NCI-H2081 (cell line): ENCODE results near the gene SERPINB2.
A peak's percentile ranks its signal among the peaks of the same experiment; 100 is the strongest.
"Not testable (repeated sequence)": the region's sequence is repeated elsewhere in the genome, so short reads cannot be mapped to it uniquely, and the experiment has no call there.

Experiments
- DNase-seq, 2 experiments: peaks; one replicate each; lab custom pipeline; 2025; lab: John Stamatoyannopoulos, UW

SERPINB2 gene

DNA sequence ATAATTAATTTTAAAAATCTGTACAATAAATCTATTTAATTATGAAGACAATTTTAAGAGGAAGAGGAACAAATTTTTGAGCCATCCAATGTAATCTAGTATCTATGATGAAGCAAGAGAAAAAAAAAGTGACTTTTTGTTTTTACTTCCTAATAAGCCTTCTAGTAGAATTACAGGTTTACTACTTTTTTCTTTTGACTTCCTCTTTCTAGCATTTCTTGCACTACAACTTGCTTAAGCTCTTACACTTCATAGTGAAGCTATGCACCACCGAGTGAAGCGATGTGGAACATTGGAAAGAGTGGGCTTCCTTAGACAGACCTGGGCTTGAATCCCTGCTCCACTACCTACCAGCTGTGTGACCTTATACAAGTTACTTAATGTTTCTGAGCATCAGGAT is 2.1 kb downstream of the SERPINB2 start:
- DNase-seq: no peak

DNA sequence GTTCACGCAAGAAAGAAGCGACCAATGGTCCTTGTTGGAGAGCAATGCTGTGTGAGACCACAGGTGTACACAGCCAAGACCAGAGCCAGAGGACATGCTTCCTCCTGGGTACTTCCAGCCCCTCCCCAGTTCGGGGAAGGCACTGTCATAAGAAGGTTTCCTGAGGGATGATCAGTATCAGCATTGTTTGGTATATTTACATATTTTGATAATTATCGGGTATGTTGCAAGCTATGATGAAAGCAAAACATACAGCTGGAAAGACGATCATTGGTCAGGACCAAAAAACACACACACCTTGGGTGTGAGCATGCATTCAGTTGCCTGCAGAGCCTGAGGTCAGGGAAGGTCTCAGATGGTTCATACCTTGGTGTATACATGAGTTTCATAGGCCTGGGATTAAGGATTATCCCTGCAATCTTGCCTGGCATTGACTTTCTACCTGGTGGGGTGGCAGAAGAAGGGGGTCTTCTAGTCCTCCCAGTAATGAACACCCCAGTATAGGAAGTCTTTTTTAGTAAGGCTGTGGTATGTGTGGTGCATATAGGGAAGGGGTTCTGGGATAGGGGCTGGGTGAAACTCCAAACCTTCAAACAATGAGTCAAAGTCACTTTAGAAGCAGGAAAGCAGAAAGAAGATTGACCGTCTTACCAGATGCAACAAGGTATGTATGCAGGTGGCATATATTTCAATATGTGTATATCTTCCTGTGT is 2.9 kb downstream of the SERPINB2 start:
- DNase-seq: no peak

DNA sequence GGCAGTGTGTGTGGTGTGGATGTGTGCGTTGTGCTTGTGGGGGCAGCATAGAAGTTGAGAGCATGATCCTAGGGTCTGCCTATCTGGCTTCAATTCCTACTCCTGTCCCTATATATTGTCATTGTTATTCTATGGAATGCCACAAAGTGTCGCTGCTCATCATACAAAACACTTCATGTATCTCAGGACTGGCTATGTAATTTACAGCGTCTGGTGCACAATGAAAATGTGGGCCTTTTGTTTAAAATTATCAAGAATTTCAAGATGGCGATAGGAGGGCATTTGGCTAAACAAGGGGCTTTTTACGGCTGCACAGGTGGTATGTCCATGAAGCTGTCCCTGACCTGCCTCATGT is 3.4 kb downstream of the SERPINB2 start:
- DNase-seq: no peak

DNA sequence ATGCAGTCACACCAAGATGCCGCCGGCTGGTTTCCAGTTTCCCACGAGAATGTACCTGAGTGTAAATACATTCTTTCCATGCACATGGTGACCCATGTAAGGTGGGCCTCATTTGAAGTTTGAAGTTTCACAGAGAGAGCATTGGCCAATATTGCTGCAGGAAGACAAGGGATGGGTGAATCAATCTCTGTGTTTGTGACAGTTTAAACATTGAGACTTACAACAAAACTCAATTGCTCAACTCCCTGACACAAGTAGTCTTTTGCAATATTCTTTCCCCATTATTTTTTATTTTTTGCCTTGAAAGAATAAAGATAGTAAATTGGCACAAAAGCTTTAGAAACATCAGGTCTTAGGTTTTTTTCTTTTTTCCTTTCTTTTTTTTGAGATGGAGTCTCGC is 5.1 kb downstream of the SERPINB2 start:
- DNase-seq: no peak

DNA sequence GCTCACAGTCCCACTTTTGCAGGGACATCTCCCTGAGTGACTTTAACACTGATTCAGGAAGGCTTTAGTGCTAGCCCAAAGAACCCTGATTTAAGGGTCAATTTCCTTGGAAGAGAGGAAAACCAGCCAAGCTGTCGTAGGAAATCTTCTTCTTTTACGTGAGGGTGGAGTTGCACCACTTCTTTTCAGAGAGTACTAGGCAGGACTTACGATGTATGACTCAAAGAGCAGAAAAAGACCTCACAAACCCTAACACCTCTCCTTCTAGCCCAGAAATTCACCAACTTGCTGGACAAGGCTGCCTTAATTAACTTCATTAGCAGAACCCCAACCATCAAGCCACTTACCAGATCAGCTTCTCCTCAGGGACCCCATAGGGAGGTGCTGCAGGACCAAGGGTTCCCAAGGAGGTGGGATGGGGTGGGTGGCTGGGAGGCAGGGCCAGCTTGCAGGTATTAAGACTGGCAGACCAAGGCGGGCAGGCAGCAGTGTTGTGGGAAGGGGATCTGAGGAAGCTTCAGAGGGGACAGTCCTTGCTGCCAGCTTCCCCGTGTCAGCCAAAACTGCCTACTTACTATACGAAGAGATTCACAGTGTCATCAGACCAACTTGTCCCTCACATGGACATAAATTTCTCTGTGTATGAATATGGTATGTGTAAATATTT is 6.7 kb downstream of the SERPINB2 start:
- no peak for DNase-seq

DNA sequence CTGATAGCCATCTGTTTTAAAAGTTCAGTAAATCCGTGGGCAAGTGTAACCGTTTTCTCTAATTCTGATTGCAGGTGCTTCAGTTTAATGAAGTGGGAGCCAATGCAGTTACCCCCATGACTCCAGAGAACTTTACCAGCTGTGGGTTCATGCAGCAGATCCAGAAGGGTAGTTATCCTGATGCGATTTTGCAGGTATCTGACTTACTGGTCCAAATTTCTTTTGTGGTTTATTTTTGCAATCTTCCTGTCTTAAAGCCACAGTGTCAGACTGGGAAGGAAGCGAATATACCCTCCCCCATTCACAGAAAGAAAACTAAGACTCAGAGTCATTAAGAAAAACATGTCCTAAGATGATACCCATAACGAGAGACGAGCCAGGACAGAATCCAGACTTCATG is 7.7 kb downstream of the SERPINB2 start:
- DNase-seq: no peak

DNA sequence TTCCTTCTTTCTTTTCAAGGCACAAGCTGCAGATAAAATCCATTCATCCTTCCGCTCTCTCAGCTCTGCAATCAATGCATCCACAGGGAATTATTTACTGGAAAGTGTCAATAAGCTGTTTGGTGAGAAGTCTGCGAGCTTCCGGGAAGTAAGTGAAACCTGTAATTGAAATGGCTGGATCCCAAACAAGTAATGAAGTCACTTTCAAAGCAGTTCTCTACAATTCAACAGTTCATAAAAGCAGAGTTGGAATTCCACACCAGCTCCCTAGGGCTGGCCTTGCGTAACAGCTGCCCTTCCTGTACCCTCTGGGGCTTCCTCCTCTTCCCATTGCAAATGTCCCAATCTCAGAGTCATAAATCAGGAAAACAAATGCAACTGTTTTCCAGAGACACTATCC is 9.6 kb downstream of the SERPINB2 start:
- no peak for DNase-seq

DNA sequence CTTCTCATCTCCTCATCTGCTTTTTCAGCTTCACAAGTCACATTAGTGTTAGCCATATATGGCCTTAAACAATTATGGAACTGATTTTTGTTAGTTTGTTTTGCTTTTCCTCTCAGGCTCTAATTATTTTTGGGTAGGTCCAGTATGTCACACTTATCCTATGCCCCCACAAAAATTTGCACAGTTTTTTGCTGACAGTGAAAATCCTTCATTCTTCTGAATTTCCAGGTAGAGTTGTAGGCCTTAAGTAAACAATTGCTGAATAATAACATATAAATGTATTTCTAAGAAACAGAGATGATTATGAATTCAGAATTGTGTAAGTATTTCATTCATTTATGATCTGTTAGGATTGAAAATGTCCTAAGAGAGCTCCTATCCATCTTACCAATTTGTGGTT is 11.7 kb downstream of the SERPINB2 start:
- no peak for DNase-seq

DNA sequence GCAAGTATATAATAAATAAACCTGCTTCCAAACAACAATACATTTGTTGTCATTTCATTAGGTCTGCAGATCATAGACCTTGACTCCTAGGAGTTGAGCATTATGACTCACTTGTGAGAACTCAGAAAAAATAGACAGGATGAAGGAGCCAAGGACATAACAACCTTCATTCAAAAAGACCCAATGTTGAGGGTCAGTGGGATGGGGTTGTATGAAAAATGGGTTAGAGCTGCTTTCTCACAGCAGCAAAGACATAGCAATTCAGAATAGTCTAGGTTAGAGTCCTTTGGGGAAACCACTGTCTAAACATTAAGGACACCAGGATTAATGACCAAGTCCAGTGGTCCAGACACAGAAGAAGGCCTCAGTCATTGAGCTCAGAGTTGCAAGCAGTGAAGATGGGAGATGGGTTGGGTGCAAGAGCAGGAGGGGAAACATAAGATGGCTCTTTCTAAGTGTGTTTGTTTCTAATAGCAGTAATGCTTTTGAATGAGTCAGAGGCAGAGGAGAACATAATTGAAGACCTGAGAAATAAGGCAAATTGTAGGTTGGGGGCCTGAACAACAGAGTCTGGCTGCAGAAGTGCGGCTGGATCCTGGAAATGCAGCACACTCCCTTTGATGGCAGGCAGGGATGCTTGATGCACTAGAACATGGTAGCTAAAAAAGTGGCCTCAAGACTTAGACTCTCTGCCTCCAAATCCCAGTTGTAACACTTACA is 16.5 kb downstream of the SERPINB2 start:
- DNase-seq: no peak

DNA sequence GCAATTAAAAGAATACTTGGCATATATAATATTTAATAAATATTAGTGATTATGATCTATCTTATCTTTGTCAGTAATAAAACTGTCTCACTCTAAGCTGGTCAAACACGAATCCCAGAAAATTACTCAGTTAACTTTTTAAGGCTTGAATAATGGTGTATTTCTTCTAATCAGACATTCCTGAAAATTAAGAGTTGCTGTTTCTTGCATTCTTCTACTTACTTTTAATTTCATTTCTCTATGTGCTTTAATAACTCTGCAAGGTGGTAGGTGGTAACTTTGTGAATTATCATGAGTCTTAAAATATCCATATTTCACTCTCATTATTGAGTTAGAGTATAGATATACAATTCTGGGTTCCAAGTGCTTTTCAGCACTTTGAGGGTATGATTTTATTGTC is 17.2 kb downstream of the SERPINB2 start:
- no peak for DNase-seq

DNA sequence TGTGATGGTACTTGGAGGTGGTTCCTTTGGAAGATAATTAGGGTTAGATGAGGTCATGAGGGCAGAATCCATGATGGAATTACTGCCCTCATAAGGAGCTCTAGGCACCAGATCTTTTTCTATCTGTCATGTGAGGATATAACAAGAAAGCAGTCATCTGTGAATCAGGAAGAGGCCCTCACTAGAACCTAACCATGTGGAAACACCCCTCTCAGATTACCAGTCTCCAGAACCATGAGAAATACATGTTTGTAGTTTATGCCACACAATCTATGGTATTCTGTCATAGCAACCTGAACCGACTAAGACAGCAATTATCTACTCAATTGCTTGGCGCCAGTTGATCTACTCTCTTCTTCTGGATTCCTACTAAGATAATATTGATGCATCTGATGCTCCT is 17.9 kb downstream of the SERPINB2 start:
- no peak for DNase-seq

DNA sequence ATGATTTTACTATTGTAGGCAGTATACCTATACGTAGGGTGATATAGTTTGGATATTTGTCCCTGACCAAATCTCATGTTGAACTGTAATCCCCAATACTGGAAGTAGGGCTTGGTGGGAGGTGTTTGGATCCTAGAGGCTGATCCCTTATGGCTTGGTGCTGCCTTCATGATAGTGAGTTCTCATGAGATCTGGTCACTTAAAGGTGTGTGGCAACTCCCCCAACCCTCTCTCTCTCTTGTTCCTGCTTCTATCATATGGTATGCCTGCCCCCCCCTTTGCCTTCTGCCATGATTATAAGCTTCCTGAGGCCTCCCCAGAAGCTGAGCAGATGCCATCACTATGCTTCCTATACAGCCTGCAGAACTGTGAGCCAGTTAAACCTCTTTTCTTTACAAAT is 18.6 kb downstream of the SERPINB2 start:
- no peak for DNase-seq

DNA sequence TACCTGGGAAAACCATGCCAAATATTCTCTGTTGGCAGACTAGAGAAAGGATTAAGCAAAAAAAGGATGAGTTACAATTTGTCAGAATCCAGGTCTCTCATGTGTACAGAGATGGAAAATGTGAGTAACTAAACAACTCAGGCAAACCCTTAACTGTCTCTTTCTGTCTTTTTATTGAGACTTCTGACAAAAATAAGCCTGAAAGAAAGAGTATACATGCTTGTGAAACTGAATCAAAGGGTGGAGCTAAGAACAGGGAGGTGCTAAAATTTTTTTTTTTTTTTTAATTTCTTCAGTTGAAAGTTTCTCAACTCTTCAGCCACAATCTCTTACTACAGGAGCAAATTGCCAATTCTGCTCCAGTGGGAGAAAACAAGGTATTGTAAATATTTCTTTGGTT is 20.2 kb downstream of the SERPINB2 start, which contains the start of gene SERPINB10:
TSS of gene SERPINB10 (plus strand) at position 295 of the 400 bp plus-strand sequence. CDS start 7,553 bp downstream, outside the sequence.
- no peak for DNase-seq

DNA sequence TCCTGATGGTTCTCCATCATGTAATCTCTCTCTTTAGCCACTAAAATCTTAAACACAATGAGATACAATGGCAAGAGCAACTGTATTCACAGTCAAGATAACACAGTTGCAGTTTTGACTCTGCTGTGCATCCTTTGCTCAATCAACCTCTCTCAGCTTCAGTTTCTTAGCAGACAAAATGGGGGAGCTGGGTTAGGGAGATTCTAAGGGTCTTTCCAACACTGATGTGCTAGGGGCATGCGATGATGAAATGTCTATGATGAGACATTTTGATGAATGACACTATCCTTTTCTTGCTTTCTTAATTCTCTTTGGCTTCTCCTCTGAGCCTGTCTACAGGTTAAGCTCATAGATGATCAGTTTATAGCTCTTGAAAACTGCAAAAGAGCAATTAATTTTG is 21.4 kb downstream of the SERPINB2 start:
- no peak for DNase-seq

DNA sequence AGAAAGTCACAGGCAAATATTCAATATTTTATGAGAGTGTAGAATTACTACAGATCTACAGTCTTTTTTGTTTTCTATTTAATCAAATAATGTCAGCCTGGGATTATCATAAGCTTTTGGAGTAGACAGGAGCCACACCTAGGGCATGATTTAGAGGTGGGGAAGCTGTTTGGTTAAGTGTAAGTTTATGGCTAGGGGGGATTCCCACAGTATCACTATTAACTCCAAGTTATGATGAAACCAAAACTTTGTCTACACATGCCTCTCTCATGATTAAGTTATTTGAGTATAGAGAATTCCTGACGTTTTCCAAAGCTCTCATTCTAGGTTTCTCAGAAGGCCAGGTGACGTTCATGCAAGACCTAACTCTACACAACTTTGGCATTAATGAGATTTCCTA is 22.4 kb downstream of the SERPINB2 start:
- DNase-seq: no peak

DNA sequence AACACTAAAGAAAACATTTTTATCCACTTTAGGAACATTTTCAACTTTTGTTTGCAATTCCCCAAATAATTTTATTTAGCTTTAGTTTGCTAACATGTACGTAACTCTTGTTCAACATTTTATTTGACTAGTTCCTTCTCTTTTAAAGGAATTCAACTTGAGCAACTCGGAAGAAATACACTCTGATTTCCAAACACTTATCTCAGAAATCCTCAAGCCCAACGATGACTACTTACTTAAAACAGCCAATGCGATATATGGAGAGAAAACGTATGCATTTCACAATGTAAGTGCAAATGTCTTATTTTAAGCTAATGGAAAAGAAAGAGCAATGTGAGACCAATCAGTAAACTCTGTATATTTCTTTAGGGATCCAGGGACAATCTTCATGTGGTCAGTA is 30.3 kb downstream of the SERPINB2 start:
- no peak for DNase-seq

DNA sequence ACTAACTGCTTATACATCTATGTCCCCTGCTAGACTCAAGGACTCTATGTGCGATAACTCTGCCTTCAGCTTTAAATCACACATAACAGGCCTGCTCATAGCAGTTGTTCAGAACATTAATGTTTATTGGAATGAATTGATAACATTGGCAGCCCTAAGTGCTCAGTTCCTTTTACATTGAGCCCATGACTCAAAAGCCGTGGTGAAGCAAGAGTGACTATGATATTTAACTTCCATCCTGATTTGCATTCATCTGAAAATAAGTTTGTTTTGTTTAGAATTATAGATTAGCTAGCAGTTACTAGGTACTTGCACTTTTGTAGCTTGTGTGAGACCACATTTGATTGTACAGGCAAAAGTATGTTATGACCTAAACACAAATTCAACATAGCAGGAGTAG is 34.5 kb downstream of the SERPINB2 start:
- DNase-seq: no peak

DNA sequence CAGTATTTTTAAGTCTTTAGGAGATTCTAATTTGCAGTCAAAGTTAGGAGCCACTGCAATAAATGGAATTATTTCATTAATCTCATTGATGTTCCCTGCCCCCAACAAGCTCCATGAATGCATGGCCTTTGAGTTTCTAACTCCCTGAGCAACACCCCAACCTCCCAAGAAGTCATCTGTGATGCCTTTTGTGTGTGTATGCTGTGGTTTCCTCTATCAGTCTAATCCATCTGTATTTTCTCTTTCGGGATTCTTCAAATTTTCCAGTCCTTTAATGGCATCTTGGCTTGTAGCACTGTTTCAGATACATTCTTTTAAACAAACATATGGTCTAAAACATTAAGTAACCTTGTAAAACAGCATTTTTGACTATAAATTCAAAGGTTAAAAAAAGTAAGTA is 37.0 kb downstream of the SERPINB2 start:
- no peak for DNase-seq

DNA sequence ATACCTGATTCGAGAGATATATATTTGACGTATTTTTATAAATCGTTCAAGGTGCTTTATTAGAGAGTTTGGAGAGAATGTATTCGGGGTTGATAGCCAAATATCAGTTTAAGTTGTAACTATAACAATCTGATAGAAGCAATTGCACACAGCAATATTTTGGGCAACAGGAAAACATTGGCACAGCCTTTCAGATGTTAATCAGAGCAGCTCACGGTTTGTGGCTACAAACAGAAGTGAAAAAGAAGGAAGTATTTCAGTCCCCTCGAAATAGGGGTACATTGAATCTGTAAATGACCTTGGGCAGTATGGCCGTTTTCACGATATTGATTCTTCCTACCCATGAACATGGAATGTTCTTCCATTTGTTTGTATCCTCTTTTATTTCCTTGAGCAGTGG is 40.8 kb downstream of the SERPINB2 start:
- DNase-seq: no peak

DNA sequence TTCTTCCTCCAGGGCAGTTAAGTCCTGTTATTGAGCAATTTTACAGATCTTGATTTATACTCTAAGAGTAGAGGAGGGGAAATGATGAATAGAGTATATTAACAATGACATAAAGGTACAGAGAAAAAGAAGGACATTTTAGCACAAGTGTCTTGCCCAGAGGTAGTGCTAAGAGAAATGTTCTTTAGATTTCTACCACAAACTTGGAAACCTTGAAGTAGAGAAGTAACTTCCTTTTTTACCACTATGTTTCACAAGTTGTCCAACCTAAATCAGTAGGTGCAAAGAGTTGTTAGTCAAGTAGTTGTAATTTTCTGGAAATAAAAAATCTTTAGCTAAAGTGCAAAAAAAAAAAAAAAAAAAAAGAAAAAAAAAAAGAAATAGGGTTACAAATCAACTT is 41.9 kb downstream of the SERPINB2 start:
- not testable (repeated sequence) for DNase-seq

DNA sequence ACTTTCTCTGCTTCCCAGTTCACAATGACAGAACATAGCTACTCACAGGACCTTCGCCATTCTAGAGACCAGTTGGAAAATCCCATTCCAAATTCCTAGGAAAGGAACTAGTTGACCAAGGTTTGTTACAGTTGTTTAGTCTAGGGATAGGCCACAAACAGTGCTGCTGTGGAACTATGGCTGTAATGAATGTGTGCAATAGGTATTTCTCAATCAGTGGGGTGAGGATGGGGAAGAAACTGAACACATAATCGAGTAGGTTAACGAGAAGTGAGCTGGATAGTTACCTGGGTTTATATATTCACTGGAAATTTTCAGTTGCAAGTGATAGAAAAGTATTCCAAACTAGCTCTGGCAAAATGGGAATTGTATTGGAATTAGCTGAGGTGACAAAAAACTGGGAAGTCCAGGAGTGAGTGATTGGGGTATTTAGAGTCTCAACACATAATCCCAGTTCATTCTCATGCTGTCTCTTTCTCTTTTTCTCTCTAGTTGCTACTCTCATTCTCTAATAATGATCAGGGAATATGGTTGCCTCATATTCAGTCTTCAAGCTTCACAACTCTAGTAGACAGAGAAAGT is 43.4 kb downstream of the SERPINB2 start:
- no peak for DNase-seq

DNA sequence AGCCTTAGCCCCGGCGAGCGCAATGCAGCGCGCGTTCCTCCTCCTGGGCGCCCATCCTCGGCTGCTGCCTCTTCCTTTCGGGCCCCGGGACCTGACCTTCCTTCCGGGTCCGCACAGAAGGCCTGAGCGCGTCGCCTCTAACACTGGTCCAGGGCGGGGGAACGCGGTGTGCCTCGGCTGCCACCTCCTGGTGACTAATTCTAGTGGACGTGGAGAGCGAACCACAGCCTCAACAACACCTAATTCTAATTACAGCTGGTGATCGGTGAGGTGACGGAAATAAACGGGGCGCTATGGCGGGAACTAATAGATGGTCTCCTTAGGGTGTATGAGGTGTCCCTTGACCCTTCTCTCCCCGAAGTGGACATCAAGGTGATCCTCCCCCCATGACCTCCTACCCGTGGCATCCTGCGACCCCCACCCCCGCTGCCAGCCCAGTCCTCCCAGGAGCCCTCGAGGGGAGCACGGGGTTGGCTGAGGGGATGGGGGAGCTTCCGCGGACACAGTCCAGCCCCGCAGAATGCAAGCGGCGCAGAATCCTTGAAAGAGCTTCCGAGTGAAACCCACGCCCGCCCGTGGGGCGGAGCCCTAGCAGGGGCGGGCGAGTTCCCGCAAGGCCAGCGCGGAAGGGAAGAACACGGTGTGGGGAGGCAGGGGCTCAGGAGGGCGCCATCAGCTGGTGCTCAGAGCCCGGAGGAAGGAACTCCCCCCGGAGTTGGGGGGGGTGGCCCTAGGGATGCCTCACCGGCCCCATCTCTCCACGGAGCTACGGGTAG is 48.8 kb downstream of the SERPINB2 start:
- peak; percentile 70 to 74 for DNase-seq
